Measurements from ENCODE around the gene ARHGAP15.

- TF ChIP-seq SMC3 (IDR thresholded peaks at IDR 0.05) = no peak
- no peak for TF ChIP-seq ZNF302 (CRISPR knock-in tag; IDR thresholded peaks at IDR 0.05)
- TF ChIP-seq PHF8 (IDR thresholded peaks at IDR 0.05; ENCODE audit: borderline replicate concordance, low read depth) = no peak
- no peak for TF ChIP-seq CTCF (IDR thresholded peaks at IDR 0.05)
- TF ChIP-seq HMGXB4 (CRISPR knock-in tag; IDR thresholded peaks at IDR 0.05; ENCODE audit: borderline replicate concordance) = no peak
- no peak for TF ChIP-seq RAD21 (conservative IDR thresholded peaks at IDR 0.05 in 1 of 2, IDR thresholded peaks at IDR 0.05 in 1 of 2)
- TF ChIP-seq MAFK (IDR thresholded peaks at IDR 0.05; ENCODE audit: partially characterized antibody) = no peak
These were observed 326.1 kb downstream of the ARHGAP15 start for GRCh38 chr2:143455317-143455716.

Data from A549 (cell line).